ENCODE measurements around the gene WWOX.

Gene WWOX

DNA sequence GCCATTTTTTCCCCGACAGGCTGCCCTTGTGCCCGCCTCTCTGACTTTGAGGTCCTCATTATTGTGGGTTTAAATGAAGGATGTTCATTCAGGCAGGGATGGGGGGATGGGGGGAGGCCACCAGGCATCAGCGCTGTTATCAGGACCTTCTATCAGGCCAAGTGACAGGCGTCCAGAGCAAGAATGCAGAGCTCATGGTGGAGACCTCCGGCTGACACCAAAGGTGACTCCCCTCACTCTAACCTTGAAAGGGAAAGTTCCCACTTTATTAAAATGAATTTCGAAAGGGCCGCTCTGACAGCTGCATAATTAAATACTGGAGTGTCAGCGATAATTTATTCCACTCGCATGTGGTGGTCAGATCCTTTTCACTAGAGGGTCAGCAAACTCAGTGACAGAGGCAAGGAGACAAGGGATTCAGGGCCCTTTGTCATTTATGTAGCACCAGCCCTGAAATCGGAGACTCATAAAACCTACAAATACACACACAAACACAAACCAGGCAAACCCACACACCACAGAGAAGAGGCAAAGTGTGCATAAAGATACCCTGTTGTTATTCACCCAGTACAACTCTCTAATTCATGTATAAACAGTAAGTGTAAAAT, 1065.0 kb downstream of the WWOX start:
- Histone ChIP-seq H3K36me3 (ENCODE audit: insufficient read depth, insufficient read length, low read length) (no peaks in the 10 kb centered on the region), H3K9me3 (ENCODE audit: insufficient read depth, low read length) (peaks cover 7% of the 10 kb centered on the region), H3K4me1 (ENCODE audit: insufficient read depth, insufficient read length) (peaks cover under 1% of the 10 kb centered on the region), H3K4me3 (ENCODE audit: insufficient read length, low read depth) (no peak overlapping the region), H3K9ac (ENCODE audit: insufficient read length, low read depth) (no peak overlapping the region), H3K27me3 (ENCODE audit: insufficient read depth, insufficient read length) (no peaks in the 10 kb centered on the region)
- DNase-seq (ENCODE audit: low read depth, low spot score), result no peak
- no peak for TF ChIP-seq ZNF274 (IDR thresholded peaks at IDR 0.05; ENCODE audit: low read depth, low read length)
- TF ChIP-seq SUZ12 (IDR thresholded peaks at IDR 0.05; ENCODE audit: extremely low read depth, insufficient read depth, insufficient read length), result no peak
- TF ChIP-seq YY1 (IDR thresholded peaks at IDR 0.05; ENCODE audit: insufficient read depth, insufficient read length), result no peak

DNA sequence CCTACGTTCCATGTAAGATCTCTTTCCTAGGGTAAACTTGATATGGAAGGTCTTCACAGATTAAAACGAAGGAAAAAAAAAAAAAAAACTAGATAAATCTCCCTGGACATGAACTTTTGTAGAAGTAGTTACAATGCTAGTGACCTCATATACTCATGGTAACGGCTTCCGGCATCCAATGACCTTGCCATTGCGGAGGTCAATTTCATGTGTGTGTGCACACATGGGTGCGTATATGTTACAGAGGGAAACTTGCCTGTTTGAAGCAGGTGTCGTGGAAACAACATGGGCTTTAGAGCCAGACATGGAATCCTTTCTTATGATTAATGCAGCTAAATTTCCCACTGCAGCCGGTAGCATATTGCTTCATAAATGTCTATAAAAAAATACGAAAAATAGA, 1065.6 kb downstream of the WWOX start:
- H3K4me1 ChIP-seq (ENCODE audit: insufficient read depth, insufficient read length), result peaks cover 5% of the 10 kb centered on the region
- TF ChIP-seq YY1 (IDR thresholded peaks at IDR 0.05; ENCODE audit: insufficient read depth, insufficient read length), result no peak
- TF ChIP-seq ZNF274 (IDR thresholded peaks at IDR 0.05; ENCODE audit: low read depth, low read length), result no peak
- TF ChIP-seq SUZ12 (IDR thresholded peaks at IDR 0.05; ENCODE audit: extremely low read depth, insufficient read depth, insufficient read length), result no peak
- H3K9me3 ChIP-seq (ENCODE audit: insufficient read depth, low read length), result peaks cover 7% of the 10 kb centered on the region
- H3K27me3 ChIP-seq (ENCODE audit: insufficient read depth, insufficient read length), result no peaks in the 10 kb centered on the region
- no peak overlapping the region for H3K9ac ChIP-seq (ENCODE audit: insufficient read length, low read depth)
- no peak overlapping the region for H3K4me3 ChIP-seq (ENCODE audit: insufficient read length, low read depth)
- no peaks in the 10 kb centered on the region for H3K36me3 ChIP-seq (ENCODE audit: insufficient read depth, insufficient read length, low read length)
- no peak for DNase-seq (ENCODE audit: low read depth, low spot score)

DNA sequence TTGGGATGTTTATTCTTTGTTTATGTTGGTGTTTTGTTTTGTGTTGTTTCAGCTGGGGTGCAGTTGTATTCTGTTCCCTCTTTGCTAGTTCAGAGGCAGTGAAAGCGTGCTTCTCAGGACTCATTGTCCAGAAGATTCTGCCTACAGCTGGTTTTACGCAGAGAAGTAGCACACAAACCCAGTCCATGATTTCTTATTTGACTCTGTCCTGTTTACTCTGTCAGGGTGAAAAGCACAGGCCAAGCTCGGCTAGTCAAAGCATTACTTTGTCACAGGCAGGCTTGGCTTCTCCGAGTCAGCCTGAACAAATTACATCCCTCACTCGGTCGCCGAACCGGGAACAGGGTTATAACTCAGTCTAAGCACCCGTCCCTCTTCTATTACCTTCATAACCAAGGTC, 1066.1 kb downstream of the WWOX start:
- H3K27me3 ChIP-seq (ENCODE audit: insufficient read depth, insufficient read length), result no peaks in the 10 kb centered on the region
- no peak overlapping the region for H3K4me3 ChIP-seq (ENCODE audit: insufficient read length, low read depth)
- H3K4me1 ChIP-seq (ENCODE audit: insufficient read depth, insufficient read length), result peaks cover 5% of the 10 kb centered on the region
- H3K9me3 ChIP-seq (ENCODE audit: insufficient read depth, low read length), result peaks cover 7% of the 10 kb centered on the region
- no peaks in the 10 kb centered on the region for H3K36me3 ChIP-seq (ENCODE audit: insufficient read depth, insufficient read length, low read length)
- DNase-seq (ENCODE audit: low read depth, low spot score), result no peak
- H3K9ac ChIP-seq (ENCODE audit: insufficient read length, low read depth), result no peak overlapping the region
- TF ChIP-seq ZNF274 (IDR thresholded peaks at IDR 0.05; ENCODE audit: low read depth, low read length) (no peak), YY1 (IDR thresholded peaks at IDR 0.05; ENCODE audit: insufficient read depth, insufficient read length) (no peak), SUZ12 (IDR thresholded peaks at IDR 0.05; ENCODE audit: extremely low read depth, insufficient read depth, insufficient read length) (no peak)

DNA sequence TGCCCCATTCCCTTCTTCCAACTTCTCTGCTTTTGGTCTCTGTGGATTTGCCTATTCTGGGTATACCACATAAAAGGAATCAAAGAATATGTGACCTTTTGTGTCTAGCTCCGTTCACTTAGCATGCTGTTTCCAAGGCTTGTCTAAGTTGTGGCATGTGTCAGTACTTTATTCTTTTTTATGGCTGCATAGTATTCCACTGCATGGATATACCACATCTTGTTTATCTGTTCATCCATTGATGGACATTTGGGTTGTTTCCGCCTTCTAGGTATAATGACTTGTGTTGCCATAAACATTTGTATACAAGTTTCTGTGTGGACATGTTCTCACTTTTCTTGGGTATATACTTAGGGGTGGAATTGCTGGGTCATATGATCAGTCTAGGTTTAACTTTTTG, 1068.4 kb downstream of the WWOX start:
- TF ChIP-seq SUZ12 (IDR thresholded peaks at IDR 0.05; ENCODE audit: extremely low read depth, insufficient read depth, insufficient read length) (no peak), ZNF274 (IDR thresholded peaks at IDR 0.05; ENCODE audit: low read depth, low read length) (no peak), YY1 (IDR thresholded peaks at IDR 0.05; ENCODE audit: insufficient read depth, insufficient read length) (no peak)
- peaks cover 5% of the 10 kb centered on the region for H3K4me1 ChIP-seq (ENCODE audit: insufficient read depth, insufficient read length)

DNA sequence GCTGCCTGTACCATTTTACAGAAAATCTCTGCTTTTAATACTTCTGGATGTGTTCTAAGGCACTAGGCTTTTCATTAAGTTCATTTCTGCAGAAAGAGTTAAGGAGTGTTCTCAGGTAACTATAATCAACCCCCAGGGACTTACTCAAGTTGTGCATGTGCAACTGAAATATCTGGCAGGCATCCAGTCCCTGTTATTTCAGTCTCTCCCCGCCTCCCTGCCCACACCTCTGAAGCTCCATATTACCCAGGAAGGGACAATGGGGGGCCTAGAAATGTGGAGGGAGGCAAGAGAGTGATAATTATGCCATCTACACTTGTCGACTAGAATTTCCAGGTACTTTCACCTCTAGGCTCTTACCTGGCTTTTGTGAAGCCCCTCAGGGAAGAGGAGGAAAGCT, 1068.9 kb downstream of the WWOX start:
- no peak overlapping the region for H3K9ac ChIP-seq (ENCODE audit: insufficient read length, low read depth)
- TF ChIP-seq SUZ12 (IDR thresholded peaks at IDR 0.05; ENCODE audit: extremely low read depth, insufficient read depth, insufficient read length) (no peak), ZNF274 (IDR thresholded peaks at IDR 0.05; ENCODE audit: low read depth, low read length) (no peak)
- H3K9me3 ChIP-seq (ENCODE audit: insufficient read depth, low read length), result peaks cover 7% of the 10 kb centered on the region
- no peaks in the 10 kb centered on the region for H3K27me3 ChIP-seq (ENCODE audit: insufficient read depth, insufficient read length)
- no peak overlapping the region for H3K4me3 ChIP-seq (ENCODE audit: insufficient read length, low read depth)
- no peak for DNase-seq (ENCODE audit: low read depth, low spot score)
- H3K4me1 ChIP-seq (ENCODE audit: insufficient read depth, insufficient read length), result peaks cover 5% of the 10 kb centered on the region
- H3K36me3 ChIP-seq (ENCODE audit: insufficient read depth, insufficient read length, low read length), result no peaks in the 10 kb centered on the region

More for the DNA sequence above, 1068.4 kb downstream of the WWOX start:
- Histone ChIP-seq H3K27me3 (ENCODE audit: insufficient read depth, insufficient read length) (no peaks in the 10 kb centered on the region), H3K4me3 (ENCODE audit: insufficient read length, low read depth) (no peak overlapping the region), H3K36me3 (ENCODE audit: insufficient read depth, insufficient read length, low read length) (no peaks in the 10 kb centered on the region), H3K9me3 (ENCODE audit: insufficient read depth, low read length) (peaks cover 7% of the 10 kb centered on the region), H3K9ac (ENCODE audit: insufficient read length, low read depth) (no peak overlapping the region)
- DNase-seq (ENCODE audit: low read depth, low spot score), result no peak

DNA sequence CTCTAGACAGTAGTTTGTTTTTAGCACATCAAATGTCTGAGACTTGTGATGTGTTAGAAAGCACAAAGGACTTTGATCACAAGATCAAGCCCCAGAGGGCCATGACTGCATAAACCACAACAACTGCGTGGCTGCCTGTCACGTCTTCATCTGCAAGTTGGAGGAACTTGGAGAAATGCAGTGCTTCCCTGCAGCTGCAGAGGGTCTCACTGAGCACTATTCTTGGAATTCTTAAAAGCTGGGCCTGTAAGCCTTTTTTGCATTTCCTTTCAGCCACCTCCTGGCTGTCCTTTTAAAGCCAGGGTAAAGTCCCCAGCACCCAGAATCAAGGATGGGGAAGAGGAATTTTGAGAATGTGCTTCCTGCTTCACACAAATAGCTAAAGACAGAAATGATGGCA, 1069.8 kb downstream of the WWOX start:
- Histone ChIP-seq H3K36me3 (ENCODE audit: insufficient read depth, insufficient read length, low read length) (no peaks in the 10 kb centered on the region), H3K9ac (ENCODE audit: insufficient read length, low read depth) (peak overlapping the region; percentile 27)
- TF ChIP-seq SUZ12 (IDR thresholded peaks at IDR 0.05; ENCODE audit: extremely low read depth, insufficient read depth, insufficient read length) (no peak), YY1 (IDR thresholded peaks at IDR 0.05; ENCODE audit: insufficient read depth, insufficient read length) (no peak), ZNF274 (IDR thresholded peaks at IDR 0.05; ENCODE audit: low read depth, low read length) (no peak)

DNA sequence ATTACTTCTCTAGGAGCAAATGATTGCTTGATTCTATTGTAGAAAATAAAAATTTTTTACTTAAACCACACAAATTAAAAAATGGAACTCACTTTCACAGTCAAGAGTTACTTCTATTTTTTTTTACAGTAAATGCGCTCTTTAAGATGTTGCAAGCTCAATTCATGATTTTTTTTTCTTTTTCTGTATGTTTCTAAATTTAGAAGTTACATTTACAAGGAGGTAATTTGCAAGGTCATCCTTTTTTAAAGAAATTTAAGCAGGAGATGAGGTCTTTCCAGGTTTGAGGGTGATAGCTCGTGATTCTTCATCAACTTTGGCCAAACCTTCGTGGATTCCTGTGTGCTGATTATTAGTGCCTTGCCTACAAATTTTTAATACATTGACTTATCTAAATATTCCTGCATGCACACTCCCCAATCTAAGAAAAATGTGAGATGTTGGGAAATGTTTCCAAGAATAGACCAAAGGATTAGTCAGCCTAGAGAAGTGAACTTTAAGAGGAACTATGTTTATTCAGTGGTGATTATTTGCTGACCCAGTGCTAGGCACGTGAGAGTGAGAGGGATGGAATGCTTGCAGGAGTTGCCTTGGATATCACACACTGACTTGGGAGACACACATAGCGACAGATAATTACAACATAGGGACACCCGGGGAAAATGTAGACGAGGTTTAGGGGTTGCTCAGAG, 1071.2 kb downstream of the WWOX start:
- Histone ChIP-seq H3K27me3 (ENCODE audit: insufficient read depth, insufficient read length) (no peaks in the 10 kb centered on the region), H3K9me3 (ENCODE audit: insufficient read depth, low read length) (peaks cover 7% of the 10 kb centered on the region), H3K4me3 (ENCODE audit: insufficient read length, low read depth) (no peak overlapping the region), H3K9ac (ENCODE audit: insufficient read length, low read depth) (no peak overlapping the region), H3K4me1 (ENCODE audit: insufficient read depth, insufficient read length) (peaks cover 5% of the 10 kb centered on the region), H3K36me3 (ENCODE audit: insufficient read depth, insufficient read length, low read length) (no peaks in the 10 kb centered on the region)
- TF ChIP-seq YY1 (IDR thresholded peaks at IDR 0.05; ENCODE audit: insufficient read depth, insufficient read length) (no peak), ZNF274 (IDR thresholded peaks at IDR 0.05; ENCODE audit: low read depth, low read length) (no peak), SUZ12 (IDR thresholded peaks at IDR 0.05; ENCODE audit: extremely low read depth, insufficient read depth, insufficient read length) (no peak)
- DNase-seq (ENCODE audit: low read depth, low spot score), result no peak

More for the DNA sequence above, 1069.8 kb downstream of the WWOX start:
- DNase-seq (ENCODE audit: low read depth, low spot score), result peak; percentile 92
- Histone ChIP-seq H3K4me1 (ENCODE audit: insufficient read depth, insufficient read length) (peaks cover 5% of the 10 kb centered on the region), H3K27me3 (ENCODE audit: insufficient read depth, insufficient read length) (no peaks in the 10 kb centered on the region), H3K9me3 (ENCODE audit: insufficient read depth, low read length) (peaks cover 7% of the 10 kb centered on the region), H3K4me3 (ENCODE audit: insufficient read length, low read depth) (no peak overlapping the region)

All from NT2/D1 (cell line).